ENCODE results near the gene MYBPC2.

GRCh38 chr19:50420808-50421207, 11.9 kb upstream of the MYBPC2 start:
- TF ChIP-seq CTCF (IDR thresholded peaks at IDR 0.05) = no peak
- no peak for TF ChIP-seq POLR2A (IDR thresholded peaks at IDR 0.05)

Measured in thyroid gland (tissue), 4 donors.